ENCODE results near the gene ATP6V0E1. TPM values are rescaled to one million over a fixed set of nuclear protein-coding genes. Genes with fewer than 3 reads are reported as not detected.
"Not testable (repeated sequence)": the region's sequence is repeated elsewhere in the genome, so short reads cannot be mapped to it uniquely, and the experiment has no call there.

Gene ATP6V0E1
- total RNA-seq, 2 experiments from 2014 or later = 31.1 to 31.9 TPM

GRCh38 chr5:173015192-173015591, 31.6 kb downstream of the ATP6V0E1 start:
- no peak for ATAC-seq (ENCODE audit: poor library complexity)
- no peaks in the 10 kb centered on the region for H3K9me3 Mint-ChIP-seq
- peaks cover 62% of the 10 kb centered on the region for H3K4me1 Mint-ChIP-seq (ENCODE audit: low read depth)
- no peaks in the 10 kb centered on the region for H3K27me3 Mint-ChIP-seq
- Histone ChIP-seq H3K9me3 (ENCODE audit: control insufficient read depth in 1 of 2, insufficient read depth in 1 of 2, low read length in 2 of 2) (no peaks in the 10 kb centered on the region), H3K27me3 (ENCODE audit: control insufficient read depth in 1 of 2, insufficient read depth in 2 of 2, low read length in 2 of 2) (no peaks in the 10 kb centered on the region), H3K36me3 (ENCODE audit: insufficient read depth, low read length) (peaks cover 16% of the 10 kb centered on the region), H3K4me1 (ENCODE audit: insufficient read depth, low read length) (peaks cover 17% of the 10 kb centered on the region), H3K27ac (ENCODE audit: low read depth in 1 of 2, low read length in 2 of 2) (no peak overlapping the region), H3K4me3 (ENCODE audit: low read length) (no peak overlapping the region)
- POLR2A ChIA-PET = interaction anchor here (1.3 kb wide), 1 partner anchor 14 kb away, joined by 3 read pairs; no protein-coding TSS in a partner anchor
- intact Hi-C loops (cut with DNase I, micrococcal nuclease) = loop anchor here in 1 of 2 experiments (5.0 kb wide), 1 partner anchor 37 kb away; no protein-coding TSS in a partner anchor
- H3K4me3 Mint-ChIP-seq = no peak overlapping the region
- H3K36me3 Mint-ChIP-seq (ENCODE audit: low read depth) = peaks cover 43% of the 10 kb centered on the region
- CTCF ChIA-PET = no interaction called here
- no peak for DNase-seq
- H3K27ac Mint-ChIP-seq = peak overlapping the region; percentile 50
- TF ChIP-seq, protein P1, sequence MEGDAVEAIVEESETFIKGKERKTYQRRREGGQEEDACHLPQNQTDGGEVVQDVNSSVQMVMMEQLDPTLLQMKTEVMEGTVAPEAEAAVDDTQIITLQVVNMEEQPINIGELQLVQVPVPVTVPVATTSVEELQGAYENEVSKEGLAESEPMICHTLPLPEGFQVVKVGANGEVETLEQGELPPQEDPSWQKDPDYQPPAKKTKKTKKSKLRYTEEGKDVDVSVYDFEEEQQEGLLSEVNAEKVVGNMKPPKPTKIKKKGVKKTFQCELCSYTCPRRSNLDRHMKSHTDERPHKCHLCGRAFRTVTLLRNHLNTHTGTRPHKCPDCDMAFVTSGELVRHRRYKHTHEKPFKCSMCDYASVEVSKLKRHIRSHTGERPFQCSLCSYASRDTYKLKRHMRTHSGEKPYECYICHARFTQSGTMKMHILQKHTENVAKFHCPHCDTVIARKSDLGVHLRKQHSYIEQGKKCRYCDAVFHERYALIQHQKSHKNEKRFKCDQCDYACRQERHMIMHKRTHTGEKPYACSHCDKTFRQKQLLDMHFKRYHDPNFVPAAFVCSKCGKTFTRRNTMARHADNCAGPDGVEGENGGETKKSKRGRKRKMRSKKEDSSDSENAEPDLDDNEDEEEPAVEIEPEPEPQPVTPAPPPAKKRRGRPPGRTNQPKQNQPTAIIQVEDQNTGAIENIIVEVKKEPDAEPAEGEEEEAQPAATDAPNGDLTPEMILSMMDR (IDR thresholded peaks at IDR 0.05) = no peak

DNA sequence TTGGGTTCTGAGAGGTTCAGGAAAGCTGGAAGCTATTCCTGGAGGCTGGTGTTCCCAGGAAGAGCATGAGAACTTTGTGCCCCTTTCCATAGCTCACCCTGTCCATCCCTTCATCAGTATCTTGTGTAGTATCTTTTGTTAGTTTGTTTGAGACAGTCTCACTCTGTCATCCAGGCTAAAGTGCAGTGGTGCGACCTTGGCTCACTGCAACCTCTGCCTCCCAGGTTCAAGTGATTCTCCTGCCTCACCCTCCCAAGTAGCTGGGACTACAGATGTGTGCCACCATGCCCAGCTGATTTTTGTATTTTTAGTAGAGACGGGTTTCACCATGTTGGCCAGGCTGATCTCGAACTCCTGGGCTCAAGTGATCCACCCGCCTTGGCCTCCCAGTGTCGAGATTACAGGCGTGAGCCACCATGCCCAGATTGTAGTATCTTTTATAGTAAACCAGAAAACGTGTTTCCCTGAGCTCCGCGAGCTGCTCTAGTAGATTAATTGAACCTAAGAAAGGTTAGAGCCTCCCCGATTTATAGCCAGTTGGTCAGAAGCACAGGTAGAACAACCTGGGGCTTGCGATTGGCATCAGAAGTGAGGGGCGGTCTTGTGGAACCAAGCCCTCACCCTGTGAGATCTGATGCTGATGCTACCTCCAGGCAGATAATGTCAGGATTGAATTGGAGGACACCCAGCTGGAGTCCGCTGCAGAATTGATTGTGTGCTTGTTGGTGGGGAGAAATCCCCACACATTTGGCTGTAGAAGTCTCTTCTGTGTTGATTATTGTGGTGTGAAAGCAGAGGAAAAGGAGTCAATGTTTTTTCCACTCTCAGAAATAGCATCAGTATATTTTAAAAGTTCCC, 32.3 kb downstream of the ATP6V0E1 start:
- Mint-ChIP-seq H3K4me3 (no peak overlapping the region), H3K27ac (peak overlapping the region; percentile 50), H3K36me3 (ENCODE audit: low read depth) (peaks cover 43% of the 10 kb centered on the region), H3K4me1 (ENCODE audit: low read depth) (peaks cover 56% of the 10 kb centered on the region), H3K27me3 (no peaks in the 10 kb centered on the region), H3K9me3 (no peaks in the 10 kb centered on the region)
- TF ChIP-seq, protein P1 (IDR thresholded peaks at IDR 0.05) = no peak
- ChIA-PET POLR2A (interaction anchor here (1.3 kb wide), 1 partner anchor 14 kb away, joined by 3 read pairs; no protein-coding TSS in a partner anchor), CTCF (interaction anchor here (1.5 kb wide), 1 partner anchor 19 kb away, joined by 3 read pairs; no protein-coding TSS in a partner anchor)
- intact Hi-C loops (cut with DNase I, micrococcal nuclease) = loop anchor here in 1 of 2 experiments (5.0 kb wide), 1 partner anchor 36 kb away; no protein-coding TSS in a partner anchor
- DNase-seq (no peak), ATAC-seq (ENCODE audit: poor library complexity) (no peak)
- Histone ChIP-seq H3K36me3 (ENCODE audit: insufficient read depth, low read length) (peaks cover 17% of the 10 kb centered on the region), H3K4me1 (ENCODE audit: insufficient read depth, low read length) (peaks cover 14% of the 10 kb centered on the region), H3K9me3 (ENCODE audit: control insufficient read depth in 1 of 2, insufficient read depth in 1 of 2, low read length in 2 of 2) (no peaks in the 10 kb centered on the region), H3K27me3 (ENCODE audit: control insufficient read depth in 1 of 2, insufficient read depth in 2 of 2, low read length in 2 of 2) (no peaks in the 10 kb centered on the region), H3K27ac (ENCODE audit: low read depth in 1 of 2, low read length in 2 of 2) (no peak overlapping the region), H3K4me3 (ENCODE audit: low read length) (no peak overlapping the region)

DNA sequence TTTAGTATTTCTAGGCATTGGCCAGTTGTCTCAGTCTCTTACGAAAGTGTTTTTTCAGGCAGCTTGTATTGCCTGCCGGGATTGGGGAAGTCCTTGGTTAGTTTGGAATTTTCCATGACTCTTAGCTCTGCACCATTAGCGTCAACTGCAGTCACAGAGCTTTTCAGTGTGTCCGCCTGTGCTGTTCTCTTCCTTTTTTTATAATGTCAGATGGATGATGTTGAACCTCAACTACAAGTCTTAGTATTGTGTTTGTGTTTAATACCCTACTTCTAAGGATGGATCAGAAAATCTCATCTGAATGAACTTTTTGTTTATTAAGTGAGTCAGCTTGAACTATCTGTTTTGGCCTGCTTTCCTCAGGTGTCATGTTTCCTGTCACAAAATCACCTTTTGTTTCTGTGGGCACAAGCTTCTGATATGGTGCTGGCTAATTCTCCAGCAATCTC, 33.1 kb downstream of the ATP6V0E1 start:
- Mint-ChIP-seq H3K27ac (peak overlapping the region; percentile 50), H3K36me3 (ENCODE audit: low read depth) (peaks cover 47% of the 10 kb centered on the region), H3K27me3 (no peaks in the 10 kb centered on the region), H3K4me1 (ENCODE audit: low read depth) (peaks cover 61% of the 10 kb centered on the region), H3K4me3 (no peak overlapping the region), H3K9me3 (no peaks in the 10 kb centered on the region)
- no peak overlapping the region for H3K4me3 ChIP-seq (ENCODE audit: low read length)
- no peaks in the 10 kb centered on the region for H3K27me3 ChIP-seq (ENCODE audit: control insufficient read depth in 1 of 2, insufficient read depth in 2 of 2, low read length in 2 of 2)
- ChIA-PET POLR2A (no interaction called here), CTCF (interaction anchor here (1.5 kb wide), 1 partner anchor 19 kb away, joined by 3 read pairs; no protein-coding TSS in a partner anchor)
- H3K4me1 ChIP-seq (ENCODE audit: insufficient read depth, low read length) = peaks cover 14% of the 10 kb centered on the region
- no peaks in the 10 kb centered on the region for H3K9me3 ChIP-seq (ENCODE audit: control insufficient read depth in 1 of 2, insufficient read depth in 1 of 2, low read length in 2 of 2)
- no peak overlapping the region for H3K27ac ChIP-seq (ENCODE audit: low read depth in 1 of 2, low read length in 2 of 2)
- no peak for ATAC-seq (ENCODE audit: poor library complexity)
- intact Hi-C loops (cut with DNase I, micrococcal nuclease) = loop anchor here in 1 of 2 experiments (5.0 kb wide), 1 partner anchor 36 kb away; no protein-coding TSS in a partner anchor
- TF ChIP-seq, protein P1 (IDR thresholded peaks at IDR 0.05) = no peak
- peak in 2 of 14 experiments; percentile 38 to 57 for DNase-seq
- H3K36me3 ChIP-seq (ENCODE audit: insufficient read depth, low read length) = peaks cover 24% of the 10 kb centered on the region

GRCh38 chr5:173017087-173017486, 33.5 kb downstream of the ATP6V0E1 start:
- H3K27me3 ChIP-seq (ENCODE audit: control insufficient read depth in 1 of 2, insufficient read depth in 2 of 2, low read length in 2 of 2); H3K27me3 Mint-ChIP-seq; POLR2A ChIA-PET; H3K9me3 Mint-ChIP-seq; H3K4me3 ChIP-seq (ENCODE audit: low read length); H3K9me3 ChIP-seq (ENCODE audit: control insufficient read depth in 1 of 2, insufficient read depth in 1 of 2, low read length in 2 of 2); H3K27ac ChIP-seq (ENCODE audit: low read depth in 1 of 2, low read length in 2 of 2); H3K4me3 Mint-ChIP-seq; ATAC-seq (ENCODE audit: poor library complexity); DNase-seq: not testable (repeated sequence)
- intact Hi-C loops (cut with DNase I, micrococcal nuclease) = loop anchor here in 1 of 2 experiments (5.0 kb wide), 1 partner anchor 35 kb away; no protein-coding TSS in a partner anchor
- Histone ChIP-seq H3K4me1 (ENCODE audit: insufficient read depth, low read length) (peaks cover 14% of the 10 kb centered on the region), H3K36me3 (ENCODE audit: insufficient read depth, low read length) (peaks cover 27% of the 10 kb centered on the region)
- Mint-ChIP-seq H3K36me3 (ENCODE audit: low read depth) (peaks cover 47% of the 10 kb centered on the region), H3K27ac (peak overlapping the region; percentile 50), H3K4me1 (ENCODE audit: low read depth) (peaks cover 61% of the 10 kb centered on the region)
- CTCF ChIA-PET = interaction anchor here (0.7 to 1.5 kb wide), 3 partner anchors 18 to 22 kb away, joined by 3 to 4 read pairs (median 4); no protein-coding TSS in a partner anchor

Measured in CD4-positive, alpha-beta T cell (primary cell).